Measurements from ENCODE around the gene ACOT13. TPM values are rescaled to one million over a fixed set of nuclear protein-coding genes. Genes with fewer than 3 reads are reported as not detected.

ACOT13 gene
- total and polyA plus RNA-seq, 2 of the 8 experiments (the other 6 are each of a cell fraction or from before 2014, with no cell fraction given), result 27.6 to 40.6 TPM

GRCh38 chr6:24658573-24659560 is 8.0 kb upstream of the ACOT13 start:
- H2AFZ ChIP-seq (ENCODE audit: low read length), result no peak overlapping the region
- no peaks in the 10 kb centered on the region for H3K23me2 ChIP-seq (ENCODE audit: low read depth, low read length)
- H3K14ac ChIP-seq (ENCODE audit: insufficient read length), result no peak overlapping the region
- no peak overlapping the region for H4K8ac ChIP-seq (ENCODE audit: extremely low read depth, insufficient read depth, low read length)
- H3K36me3 ChIP-seq (ENCODE audit: control insufficient read depth in 2 of 4, insufficient read depth in 4 of 4, low read length in 3 of 4), result peaks cover 5 to 43% (median 12%) of the 10 kb centered on the region in 4 experiments; a peak in 6 of 8 replicates
- FAIRE-seq, result peak; percentile 95
- H2BK120ac ChIP-seq (replicated peaks; ENCODE audit: low read depth, low read length), result no peak overlapping the region
- H3K4me1 ChIP-seq (replicated peaks in 1 of 4; ENCODE audit: control insufficient read depth in 3 of 4, insufficient read depth in 4 of 4, low read length in 3 of 4), result peaks cover 2 to 3% (median 2%) of the 10 kb centered on the region in 4 experiments; a peak in 4 of 7 replicates
- WGBS, 2 experiments (ENCODE audit: extremely low coverage in 1 of 2, insufficient coverage in 1 of 2, insufficient read length in 1 of 2, insufficient replicate concordance in 2 of 2, low coverage in 1 of 2, low lambda C conversion rate in 2 of 2, missing lambda C conversion rate in 1 of 2), result 71% methylated on average over 9 of the region's 9 CpGs; no CpG with 5 or more reads in 1 of the 2 experiments
- peak overlapping the region; percentile 91; the same call in 1 of the 2 replicates for H2BK12ac ChIP-seq (ENCODE audit: low read depth, low read length)
- no peaks in the 10 kb centered on the region for H3K9me3 ChIP-seq (ENCODE audit: insufficient read depth in 2 of 2, low read depth in 1 of 2, low read length in 1 of 2)
- H4K20me1 ChIP-seq (replicated peaks in 1 of 2; ENCODE audit: control insufficient read depth in 1 of 2, insufficient read depth in 2 of 2, low read length in 2 of 2), result peaks cover 0 to 3% of the 10 kb centered on the region in 2 experiments
- H3K4ac ChIP-seq (replicated peaks; ENCODE audit: insufficient read length, low read depth, low read length), result no peak overlapping the region
- peak overlapping the region; percentile 36; the same call in 1 of the 2 replicates for H2BK15ac ChIP-seq (ENCODE audit: low read length)
- H3K79me1 ChIP-seq (ENCODE audit: low read depth, low read length), result peaks cover 4% of the 10 kb centered on the region; the same call in 1 of the 2 replicates
- POLR2A ChIA-PET (ENCODE audit: partially characterized antibody), result interaction anchor here (0.6 to 1.7 kb wide), 6 partner anchors 8 to 66 kb away, joined by 3 to 18 read pairs (median 6); partner anchors contain the start of genes ACOT13, KIAA0319 and TDP2
- H3K18ac ChIP-seq (ENCODE audit: extremely low read depth, low read length), result no peak overlapping the region; the same call in 1 of the 2 replicates
- H4K5ac ChIP-seq (ENCODE audit: insufficient read length, low read depth, low read length), result no peak overlapping the region
- peak overlapping the region in 1 of 4 experiments; percentile 13; a peak in 1 of 8 replicates for H3K4me3 ChIP-seq (ENCODE audit: extremely low read depth in 1 of 4, insufficient read depth in 2 of 4, low read depth in 3 of 4, low read length in 4 of 4)
- H3K27ac ChIP-seq (ENCODE audit: low read depth, low read length), result no peak overlapping the region
- H3K23ac ChIP-seq (ENCODE audit: insufficient read length), result no peak overlapping the region
- H3K56ac ChIP-seq (replicated peaks; ENCODE audit: insufficient read length, low read depth, low read length), result no peak overlapping the region
- no peak overlapping the region for H2BK20ac ChIP-seq (ENCODE audit: low read length)
- no peak overlapping the region for H4K91ac ChIP-seq (replicated peaks; ENCODE audit: insufficient read length, low read length)
- peaks cover 0 to 62% of the 10 kb centered on the region in 2 experiments; a peak in 3 of 4 replicates for H3K79me2 ChIP-seq (ENCODE audit: control insufficient read depth in 1 of 2, insufficient read depth in 2 of 2, low read length in 2 of 2)
- no peak overlapping the region; the same call in 1 of the 2 replicates for H2AK5ac ChIP-seq (ENCODE audit: low read depth, low read length)
- no peak for DNase-seq (ENCODE audit: low read depth in 1 of 2, low spot score in 2 of 2)
- H3K9ac ChIP-seq (replicated peaks in 1 of 4; ENCODE audit: extremely low read depth in 1 of 4, low read depth in 3 of 4, low read length in 3 of 4), result no peak overlapping the region
- CTCF ChIA-PET (ENCODE audit: partially characterized antibody), result interaction anchor here (0.7 to 1.9 kb wide), 3 partner anchors 8 to 74 kb away, joined by 3 to 4 read pairs (median 4); partner anchors contain the start of genes ACOT13 and TDP2
- H2BK5ac ChIP-seq (ENCODE audit: low read depth, low read length), result 0 out of 2 replicates have a peak overlapping the region, but pooled peaks have one; percentile 72
- H3K4me2 ChIP-seq (ENCODE audit: insufficient read depth in 1 of 2, low read depth in 2 of 2, low read length in 2 of 2), result peak overlapping the region in 1 of 2 experiments; percentile 17; a peak in 1 of 4 replicates
- H3K27me3 ChIP-seq (replicated peaks in 1 of 4; ENCODE audit: control insufficient read depth in 3 of 4, extremely low read depth in 1 of 4, insufficient read depth in 3 of 4, low read length in 3 of 4), result no peaks in the 10 kb centered on the region
- TF ChIP-seq CEBPB (IDR thresholded peaks at IDR 0.05; ENCODE audit: low read depth, low read length) (peak; percentile 88), ZNF274 (IDR thresholded peaks at IDR 0.05; ENCODE audit: borderline replicate concordance, extremely low read depth, low read length) (no peak), ATF2 (IDR thresholded peaks at IDR 0.05; ENCODE audit: low read length) (peak; percentile 65; the same call in 1 of the 2 replicates), POU5F1 (IDR thresholded peaks at IDR 0.05; ENCODE audit: low read depth, low read length) (0 out of 2 replicates have a peak, but pooled peaks have one; percentile 2)
